Stimulated activated CD8-positive, alpha-beta memory T cell treated with anti-CD3 and anti-CD28 coated beads, Interleukin-4, amount 100 ng/mL, for 48 hours (primary cell): Measurements from ENCODE around the gene ACSS2.
"Not testable (repeated sequence)": the region's sequence is repeated elsewhere in the genome, so short reads cannot be mapped to it uniquely, and the experiment has no call there.

Experiments used
- DNase-seq: peaks from one replicate; pipeline ENCODE4 v3.0.0-alpha.2; 2020

The ACSS2 gene

DNA sequence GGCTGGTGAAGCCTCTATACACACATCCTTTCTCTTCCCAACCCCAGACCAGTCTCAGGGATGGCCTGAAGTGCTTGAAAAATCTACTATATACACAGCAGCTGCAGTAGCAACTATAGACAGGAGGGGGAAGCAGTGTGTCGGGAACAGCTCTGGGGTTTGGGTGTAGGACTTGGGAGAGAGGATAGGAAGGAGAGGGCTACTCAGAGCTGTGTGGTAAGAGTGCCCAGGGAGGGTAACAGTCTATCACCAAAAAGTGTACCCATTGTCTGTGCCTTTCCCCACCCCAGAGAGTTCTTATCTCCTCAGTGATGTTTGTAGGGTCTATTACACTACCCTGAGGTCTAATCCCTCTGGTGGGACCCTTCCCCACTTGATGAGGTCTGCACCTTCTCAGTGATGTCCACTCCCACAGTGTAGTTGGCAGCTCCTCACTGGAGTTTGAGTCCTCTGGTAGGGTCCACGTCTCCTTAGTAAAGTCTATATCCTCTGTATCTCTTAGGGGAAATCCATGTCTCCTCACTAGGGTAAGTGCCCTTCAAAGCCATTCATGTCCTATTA lies 2.2 kb upstream of the ACSS2 start:
- peak; percentile 77 for DNase-seq

DNA sequence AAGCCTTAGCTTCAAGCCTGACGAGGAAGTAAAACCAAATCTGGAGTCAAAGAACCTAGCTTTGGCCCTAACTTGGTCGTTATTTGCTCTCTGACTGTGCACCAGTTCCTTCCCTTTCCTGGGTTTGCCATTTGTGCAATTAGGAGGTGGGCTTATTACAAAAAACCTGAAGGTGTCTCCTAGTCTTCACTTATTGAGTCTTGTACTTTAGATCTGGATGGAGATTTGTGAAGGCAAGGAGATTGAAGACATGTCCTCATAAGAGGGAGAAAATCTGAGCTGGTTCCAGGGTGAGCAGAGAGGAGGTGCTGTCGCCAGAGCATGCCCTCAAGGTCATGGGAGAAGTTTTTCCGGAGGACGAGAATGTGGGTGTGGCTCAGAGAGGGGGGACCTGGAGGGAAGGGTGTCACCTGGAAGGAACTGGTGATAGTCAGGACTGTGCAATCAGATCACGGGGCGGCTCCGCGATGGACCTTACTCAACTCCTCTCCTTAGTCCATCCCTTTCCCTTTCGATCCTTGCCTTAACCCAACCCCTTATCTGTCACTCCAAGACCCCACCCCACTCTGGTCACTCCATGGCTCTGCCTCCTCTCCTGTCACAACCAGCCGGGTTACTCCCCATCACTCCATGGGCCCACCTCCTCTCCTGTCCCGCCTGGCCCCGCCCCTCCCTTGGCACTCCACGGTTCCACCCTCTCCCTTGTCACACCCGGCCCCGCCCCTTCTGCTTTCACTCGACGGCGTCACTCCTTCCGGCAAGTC lies 588 bp upstream of the ACSS2 start:
- no peak for DNase-seq

DNA sequence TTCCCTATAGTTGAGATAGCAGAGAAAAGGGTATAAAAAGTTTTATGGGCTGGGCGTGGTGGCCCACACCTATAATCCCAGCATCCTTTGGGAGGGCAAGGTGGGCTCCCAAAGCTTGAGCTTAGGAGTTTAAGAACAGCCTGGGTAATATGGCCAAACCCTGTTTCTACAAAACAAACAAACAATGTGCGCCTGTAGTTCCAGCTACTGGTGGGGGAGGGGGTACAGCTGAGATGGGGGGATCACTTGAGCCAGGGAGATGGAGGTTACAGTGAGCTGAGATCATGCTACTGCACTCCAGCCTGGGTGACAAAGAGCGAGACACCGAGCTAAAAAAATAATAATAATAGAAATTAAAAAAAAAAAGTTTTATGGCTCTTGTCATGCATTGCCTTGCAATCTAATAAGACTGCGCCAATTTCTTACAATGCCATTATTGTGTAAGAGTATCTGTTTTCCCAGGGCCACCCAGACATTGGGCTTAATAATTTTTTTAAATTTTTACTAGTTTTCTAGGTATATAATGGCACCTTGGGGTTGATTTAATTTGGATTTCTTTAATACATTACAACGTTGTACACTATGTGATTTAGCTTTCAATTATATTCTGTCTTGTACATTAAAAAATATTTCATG lies 3.9 kb downstream of the ACSS2 start:
- DNase-seq = no peak

DNA sequence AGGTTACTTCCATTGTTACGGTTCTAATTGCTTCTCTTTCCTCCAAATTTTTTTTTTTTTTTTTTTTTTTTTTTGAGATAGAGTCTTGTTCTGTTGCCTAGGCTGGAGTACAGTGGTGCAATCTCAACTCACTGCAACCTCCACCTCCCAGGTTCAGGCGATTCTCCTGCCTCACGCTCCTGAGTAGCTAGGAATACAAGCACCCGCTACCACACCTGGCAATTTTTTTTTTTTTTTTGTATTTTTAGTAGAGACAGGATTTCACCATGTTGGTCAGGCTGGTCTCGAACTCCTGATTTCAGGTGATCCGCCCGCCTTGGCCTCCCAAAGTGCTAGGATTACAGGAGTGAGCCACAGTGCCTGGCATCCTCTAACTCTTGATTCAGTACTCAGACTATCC lies 4.6 kb downstream of the ACSS2 start:
- not testable (repeated sequence) for DNase-seq

DNA sequence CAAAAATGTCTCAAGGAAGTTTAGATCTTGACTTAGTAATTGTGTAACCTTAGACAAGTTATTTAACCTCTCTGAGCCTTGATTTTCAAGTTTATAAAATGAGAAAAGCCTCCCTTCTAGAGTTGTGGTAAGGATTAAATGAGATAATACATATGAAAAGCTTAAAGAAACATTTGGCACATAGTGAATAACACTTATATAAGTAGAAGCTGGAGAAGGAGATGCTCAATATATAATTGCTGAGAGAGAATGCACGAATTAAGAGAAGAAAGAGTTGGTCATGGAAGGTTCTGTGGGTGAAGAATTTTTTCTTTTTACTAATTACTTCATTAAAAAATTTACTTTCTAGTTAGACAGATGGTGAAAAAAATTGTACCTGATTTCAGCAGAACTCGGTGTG lies 5.3 kb downstream of the ACSS2 start:
- DNase-seq = no peak

DNA sequence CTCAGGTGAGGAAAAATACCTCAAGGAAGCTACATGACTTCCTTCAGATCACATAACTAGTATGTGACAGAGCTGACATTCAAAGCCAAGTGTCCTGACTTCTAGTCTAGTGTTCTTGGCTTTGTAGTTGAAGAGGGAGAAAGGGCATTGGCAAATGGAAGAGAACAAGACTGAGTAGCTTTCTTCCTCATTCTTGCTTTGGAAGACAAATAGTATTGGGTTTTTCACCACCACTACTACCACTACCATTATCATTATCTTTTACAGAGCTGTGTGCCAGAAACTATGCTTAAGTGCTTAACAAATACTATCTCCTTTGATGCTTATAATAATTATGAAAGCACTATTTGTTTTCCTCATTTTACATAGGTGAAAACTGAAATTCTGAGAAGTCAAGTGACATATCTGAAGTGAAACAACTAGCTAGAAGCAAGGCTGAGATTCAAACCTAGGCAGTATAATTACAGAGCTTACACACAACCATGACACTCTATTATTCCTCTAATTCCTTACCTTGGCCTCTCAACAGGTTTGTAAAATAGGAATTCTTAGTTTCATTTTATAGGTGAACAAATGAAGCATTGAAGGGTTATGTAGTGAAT lies 6.8 kb downstream of the ACSS2 start:
- no peak for DNase-seq

DNA sequence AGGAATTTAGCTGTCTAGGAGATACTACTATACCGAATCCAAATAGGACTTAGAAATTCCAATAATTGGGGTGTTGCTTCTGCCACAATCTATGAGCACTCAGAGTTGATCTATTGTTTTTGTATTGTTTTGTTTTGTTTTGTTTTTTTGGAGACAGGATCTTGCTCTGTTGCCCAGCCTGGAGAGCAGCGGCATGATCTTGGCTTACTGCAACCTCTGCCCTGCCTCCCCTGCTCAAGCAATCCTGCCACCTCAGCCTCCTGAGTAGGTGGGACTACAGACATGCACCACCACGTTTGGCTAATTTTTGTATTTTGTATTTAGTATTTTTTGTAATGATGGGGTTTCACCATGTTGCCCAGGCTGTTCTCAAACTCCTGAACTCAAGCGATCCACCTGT lies 7.4 kb downstream of the ACSS2 start:
- no peak for DNase-seq

DNA sequence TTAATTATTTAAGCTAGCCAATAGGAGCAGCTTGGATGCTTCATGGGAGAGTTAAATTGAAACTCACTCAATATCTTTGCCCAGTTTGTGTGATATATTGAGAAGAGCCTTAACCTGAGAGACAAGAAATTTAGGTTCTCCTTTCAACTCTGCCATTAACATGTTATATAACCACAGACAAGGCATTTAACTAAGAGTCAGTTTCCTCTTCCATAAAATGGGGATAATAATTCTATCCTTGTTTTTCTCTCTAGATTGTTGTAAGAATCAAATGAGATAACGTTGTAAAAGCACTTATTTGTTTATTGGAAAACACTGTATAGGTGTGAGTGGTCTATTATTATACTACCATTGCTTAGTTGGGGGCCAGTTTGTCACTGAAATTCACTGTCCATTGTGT lies 7.8 kb downstream of the ACSS2 start:
- no peak for DNase-seq

DNA sequence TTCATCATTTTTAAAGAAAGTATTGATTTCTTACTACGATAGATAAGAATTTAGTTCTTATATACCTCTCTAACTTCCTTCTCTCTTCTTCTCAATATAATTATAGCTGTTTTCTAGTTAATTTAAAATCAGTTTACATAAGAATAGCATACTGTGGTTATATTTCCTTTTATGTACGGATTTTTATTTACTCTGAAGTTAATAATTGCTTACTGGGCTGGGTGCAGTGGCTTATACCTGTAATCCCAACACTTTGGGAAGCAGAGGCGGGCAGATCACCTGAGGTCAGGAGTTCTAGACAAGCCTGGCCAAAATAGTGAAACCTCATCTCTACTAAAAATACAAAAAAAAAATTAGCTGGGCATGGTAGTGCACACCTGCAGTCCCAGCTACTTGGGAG lies 9.7 kb downstream of the ACSS2 start:
- DNase-seq = no peak

DNA sequence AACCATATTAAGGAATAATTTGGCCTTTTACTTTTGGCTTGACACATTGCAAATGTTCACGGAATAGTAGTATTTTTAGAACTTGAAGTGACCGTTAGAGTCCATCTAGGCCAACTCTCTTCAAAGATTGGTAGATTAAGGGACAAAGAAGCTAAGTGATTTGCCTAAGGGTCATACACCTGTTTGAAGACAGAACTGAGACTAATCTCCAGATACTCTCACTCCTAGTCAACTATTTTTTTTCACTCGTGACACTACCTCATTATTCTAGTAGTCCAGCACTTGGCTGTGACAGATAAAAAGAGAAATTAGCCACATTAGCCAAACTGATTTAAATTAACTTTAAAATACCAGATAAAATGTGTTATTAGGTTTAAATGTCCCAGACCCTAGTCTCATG lies 10.6 kb downstream of the ACSS2 start:
- no peak for DNase-seq

DNA sequence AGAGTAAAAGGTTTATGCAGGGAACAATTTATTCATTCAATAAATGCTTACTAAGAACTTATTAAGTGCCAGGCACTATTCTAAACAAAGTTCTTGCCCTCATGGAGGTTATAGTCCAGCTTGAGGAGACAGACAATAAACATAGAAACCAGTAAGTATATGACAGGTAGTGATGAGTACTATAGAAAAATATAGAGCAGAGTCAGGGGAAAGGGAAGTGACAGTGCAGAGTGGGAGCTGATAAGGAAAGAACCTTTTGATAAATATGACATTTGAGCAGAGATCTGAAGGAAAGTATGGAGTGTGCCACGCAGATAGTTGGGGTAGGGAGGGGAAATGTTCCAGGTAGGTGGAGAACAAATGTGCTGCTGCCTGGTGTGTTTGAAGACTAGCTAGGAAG lies 12.1 kb downstream of the ACSS2 start:
- DNase-seq = no peak

DNA sequence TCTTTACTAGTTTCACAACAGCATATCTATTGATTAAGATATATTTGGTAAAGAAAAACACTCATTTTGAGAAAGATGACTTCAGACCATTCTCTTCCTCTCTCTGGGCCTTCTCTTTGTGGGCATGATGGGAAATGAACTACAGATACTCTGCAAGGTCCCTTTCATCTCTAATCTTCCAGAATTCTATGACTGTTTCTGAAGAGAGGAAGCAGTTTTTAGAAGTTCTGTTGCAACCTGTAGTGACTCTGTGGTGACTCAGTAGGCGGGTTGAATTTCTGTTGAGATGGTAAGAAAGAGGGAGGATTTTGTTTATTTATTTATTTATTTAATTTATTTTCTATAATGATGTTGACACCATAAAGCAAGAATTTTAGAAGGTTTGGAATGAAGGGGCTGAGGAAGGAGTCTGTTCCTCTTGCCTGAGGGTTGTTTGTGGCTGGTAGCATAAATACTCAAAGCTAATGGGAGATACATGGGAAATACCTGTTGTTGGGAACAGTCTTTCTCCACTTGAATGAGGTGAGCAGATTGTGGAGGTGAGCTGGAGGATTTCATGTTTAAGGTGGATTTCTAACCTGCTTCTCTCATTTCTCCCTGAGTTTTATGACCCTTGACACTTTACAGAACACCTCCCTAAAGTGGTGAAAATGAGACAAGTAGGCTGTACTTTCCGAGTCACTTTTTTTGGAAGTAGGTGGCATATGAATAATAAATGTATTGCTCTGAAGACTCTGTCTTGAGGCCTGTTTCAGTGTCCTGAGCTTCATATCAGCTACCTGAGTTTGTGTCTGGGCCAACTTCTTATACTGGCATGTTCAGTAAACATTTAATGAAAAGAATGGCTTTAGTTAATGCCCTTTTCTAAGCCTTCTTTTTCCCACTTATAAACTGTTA lies 15.0 kb downstream of the ACSS2 start:
- peak; percentile 39 for DNase-seq

DNA sequence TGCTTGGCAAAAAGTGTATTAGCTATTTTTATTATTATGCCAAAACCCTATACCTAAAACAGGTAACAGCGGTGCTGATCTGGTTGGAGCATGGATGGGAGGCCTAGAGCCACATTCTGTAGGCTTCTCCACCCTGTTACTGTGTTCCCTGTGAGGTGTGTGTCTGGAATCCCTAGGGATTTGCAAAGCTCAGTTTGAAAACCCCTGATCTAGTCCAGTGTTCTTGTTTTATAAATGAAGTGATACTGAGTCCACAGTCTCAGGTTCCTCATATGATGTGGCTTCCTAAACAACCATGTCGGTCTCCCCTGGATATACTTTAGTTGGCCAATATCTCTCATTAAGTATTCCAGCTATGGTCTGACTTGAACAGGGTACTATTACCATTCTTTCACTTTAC lies 16.3 kb downstream of the ACSS2 start:
- no peak for DNase-seq

DNA sequence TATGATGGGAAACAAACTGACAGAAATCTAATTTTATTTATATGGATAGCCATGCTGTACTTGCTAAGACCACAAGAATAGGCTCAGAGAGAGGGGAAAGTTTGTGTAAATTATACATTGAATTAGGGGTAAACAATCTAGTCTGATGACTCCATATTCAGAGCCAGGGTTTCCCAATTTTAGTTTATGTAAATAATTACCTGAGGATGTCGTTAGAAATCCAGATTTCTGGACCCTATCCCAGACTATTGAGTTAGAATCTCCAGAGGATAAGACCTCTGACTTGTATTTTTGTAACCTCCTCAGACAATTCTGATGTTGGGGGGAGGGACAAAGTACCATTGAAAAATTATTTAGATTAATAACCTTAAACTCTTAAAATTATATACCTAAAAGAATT lies 18.3 kb downstream of the ACSS2 start:
- DNase-seq = no peak

DNA sequence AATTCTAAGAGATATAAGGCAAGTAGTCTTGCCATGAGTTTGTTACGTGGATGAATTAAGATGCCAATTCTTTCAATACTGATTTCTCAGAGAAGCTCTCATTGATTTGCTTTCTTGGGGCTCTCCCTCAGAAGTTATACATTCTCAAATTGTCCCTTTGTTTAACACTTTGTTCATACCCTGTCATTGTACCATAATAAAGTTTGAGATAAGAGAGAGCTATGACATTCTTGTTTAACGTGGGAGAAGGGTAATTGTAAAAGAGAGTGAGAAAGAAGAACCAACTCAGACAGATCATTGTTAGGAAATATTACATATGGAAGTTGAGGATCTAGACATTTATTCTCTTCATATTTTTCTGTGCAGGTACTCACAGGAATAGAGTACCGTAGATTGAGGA lies 19.1 kb downstream of the ACSS2 start:
- DNase-seq = no peak

DNA sequence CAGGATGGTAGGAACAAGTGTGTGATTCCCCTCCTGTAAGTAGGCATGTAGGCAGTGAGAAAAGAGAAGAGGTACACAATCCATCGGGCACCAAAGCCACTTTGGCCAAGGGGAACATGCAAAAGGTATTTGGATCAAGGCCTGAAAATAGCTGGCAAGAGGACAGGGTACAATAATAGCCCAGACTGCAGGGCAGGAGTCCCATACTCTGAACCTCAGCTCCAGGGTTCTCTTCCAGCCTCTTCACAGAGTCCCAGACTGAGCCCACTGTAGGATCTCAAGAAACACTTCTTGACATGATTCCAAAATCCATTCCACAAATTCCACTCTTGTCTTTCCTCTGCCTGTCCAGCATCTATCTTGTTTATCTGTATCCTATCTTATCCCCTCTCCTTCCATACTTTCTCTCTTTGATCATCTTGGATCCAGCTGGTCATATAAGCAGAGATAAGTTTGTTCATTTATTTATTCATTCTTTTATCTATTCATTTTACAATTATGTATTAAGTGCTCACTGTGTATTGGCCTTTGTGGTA lies 19.7 kb downstream of the ACSS2 start:
- no peak for DNase-seq

DNA sequence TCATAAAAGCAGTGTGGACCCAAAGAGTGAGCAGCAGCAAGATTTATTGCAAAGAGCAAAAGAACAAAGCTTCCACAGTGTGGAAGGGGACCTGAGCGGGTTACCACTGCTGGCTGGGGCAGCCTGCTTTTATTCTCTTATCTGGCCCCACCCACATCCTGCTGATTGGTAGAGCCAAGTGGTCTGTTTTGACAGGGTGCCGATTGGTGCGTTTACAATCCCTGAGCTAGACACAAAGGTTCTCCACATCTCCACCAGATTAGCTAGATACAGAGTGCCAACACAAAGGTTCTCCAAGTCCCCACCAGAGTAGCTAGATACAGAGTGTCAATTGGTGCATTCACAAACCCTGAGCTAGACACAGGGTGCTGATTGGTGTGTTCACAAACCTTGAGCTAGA lies 21.7 kb downstream of the ACSS2 start:
- not testable (repeated sequence) for DNase-seq

DNA sequence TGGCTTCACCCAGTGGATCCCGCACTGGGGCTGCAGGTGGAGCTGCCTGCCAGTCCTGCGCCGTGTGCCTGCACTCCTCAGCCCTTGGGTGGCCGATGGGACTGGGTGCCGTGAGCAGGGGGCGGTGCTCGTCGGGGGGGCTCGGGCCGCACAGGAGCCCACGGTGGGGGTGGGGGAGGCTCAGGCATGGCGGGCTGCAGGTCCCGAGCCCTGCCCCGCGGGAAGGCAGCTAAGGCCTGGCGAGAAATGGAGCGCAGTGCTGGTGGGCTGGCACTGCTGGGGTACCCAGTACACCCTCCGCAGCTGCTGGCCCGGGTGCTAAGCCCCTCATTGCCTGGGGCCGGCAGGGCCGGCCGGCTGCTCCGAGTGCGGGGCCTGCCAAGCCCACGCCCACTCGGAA lies 22.3 kb downstream of the ACSS2 start:
- not testable (repeated sequence) for DNase-seq

DNA sequence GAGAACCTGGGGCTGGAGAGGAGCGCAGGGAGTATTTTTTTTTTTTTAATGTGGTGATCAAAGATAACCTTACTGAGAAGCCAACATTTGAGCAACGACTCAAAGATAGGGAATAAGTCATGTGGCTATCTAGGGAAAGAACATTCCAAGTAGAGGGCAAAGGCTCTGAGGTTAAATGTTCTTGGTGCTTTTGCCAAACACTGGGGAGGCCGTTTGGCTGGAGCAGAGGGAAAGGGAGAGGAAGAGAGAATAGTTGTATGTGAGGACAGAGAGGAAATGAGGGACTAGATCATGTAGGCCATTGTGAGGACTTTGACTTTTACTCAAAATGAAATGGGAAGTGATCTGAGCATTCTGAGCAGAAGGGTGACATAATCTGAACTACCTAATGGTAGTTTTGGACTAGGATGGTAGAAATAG lies 27.8 kb downstream of the ACSS2 start:
- peak; percentile 10 for DNase-seq

DNA sequence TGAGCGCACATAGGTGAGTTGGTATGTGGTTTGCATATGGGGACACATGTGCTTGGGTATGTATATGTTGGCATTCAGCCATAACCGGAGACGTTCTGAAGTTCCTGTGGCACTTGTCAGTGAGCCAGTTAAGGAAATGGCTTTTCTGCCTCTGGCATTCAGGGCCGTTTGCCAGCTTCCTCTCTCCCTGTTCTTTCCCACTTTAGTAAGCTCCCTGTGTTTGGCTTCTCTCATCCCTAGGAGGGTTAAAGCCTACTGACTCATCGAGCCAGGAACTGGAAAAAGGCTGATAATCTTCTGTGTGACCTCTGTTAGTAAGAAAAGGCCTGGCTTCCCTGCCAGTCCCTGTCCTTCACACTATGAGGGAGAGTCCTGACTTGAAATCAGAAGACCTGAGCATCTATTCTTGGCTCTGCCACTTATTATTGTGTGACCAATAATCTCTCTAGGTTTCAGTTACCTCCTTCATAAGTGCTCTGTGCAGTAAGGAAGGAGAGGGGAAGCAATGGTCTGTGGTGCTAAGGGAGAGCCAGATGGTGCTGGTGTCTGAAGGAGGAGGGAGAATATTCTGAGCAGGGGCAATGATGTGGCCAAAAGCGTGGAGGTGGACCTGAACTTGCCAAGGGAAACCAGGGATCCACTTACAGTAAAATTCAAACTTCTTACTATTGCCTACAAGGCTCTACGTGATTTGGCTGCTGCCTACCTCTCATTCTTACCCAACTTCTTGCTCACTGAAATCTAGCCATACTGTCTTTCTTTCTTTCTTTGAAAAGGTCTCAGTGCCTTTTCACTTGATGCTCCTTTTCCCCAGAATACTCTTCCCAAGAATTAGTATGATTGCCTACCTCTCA lies 31.4 kb downstream of the ACSS2 start:
- DNase-seq = peak; percentile 21

DNA sequence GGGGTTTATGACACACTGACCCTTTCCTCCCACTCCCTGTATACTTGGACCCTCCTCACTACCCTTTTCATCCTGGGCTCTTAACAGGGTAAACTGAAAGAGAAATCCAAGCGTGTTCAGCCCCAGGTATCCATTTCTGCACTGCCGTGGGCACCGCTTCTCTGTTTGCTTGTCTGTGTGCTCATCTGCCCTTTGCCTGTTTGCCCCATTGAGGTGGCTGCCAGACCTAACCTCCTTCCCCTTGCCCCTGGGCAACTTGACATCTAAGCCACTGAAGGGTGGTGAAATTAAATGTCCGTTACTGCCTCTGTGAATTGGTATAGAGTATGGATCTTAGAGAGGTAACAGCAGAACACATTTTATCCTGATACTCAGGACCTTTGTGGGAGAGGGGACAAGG lies 38.7 kb downstream of the ACSS2 start:
- no peak for DNase-seq
